ENCODE data around the gene FSCN2. TPM values are rescaled to one million over a fixed set of nuclear protein-coding genes. Genes with fewer than 3 reads are reported as not detected.

FSCN2 gene
- total and polyA plus RNA-seq, 2 donors: 0.47 to 0.87 TPM

DNA sequence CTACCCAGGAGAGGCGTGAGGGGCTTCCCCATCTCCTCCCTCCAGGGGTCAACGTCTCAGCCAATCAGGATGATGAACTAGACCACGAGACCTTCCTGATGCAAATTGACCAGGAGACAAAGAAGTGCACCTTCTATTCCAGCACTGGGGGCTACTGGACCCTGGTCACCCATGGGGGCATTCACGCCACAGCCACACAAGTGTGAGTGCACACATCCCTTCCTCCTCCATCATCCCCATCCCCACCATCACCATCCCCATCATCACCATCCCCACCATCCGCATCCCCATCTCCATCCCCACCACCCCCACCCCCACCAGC is 6.8 kb downstream of the FSCN2 start:
- no peak for DNase-seq (ENCODE audit: low read depth in 6 of 9, low spot score in 9 of 9)

DNA sequence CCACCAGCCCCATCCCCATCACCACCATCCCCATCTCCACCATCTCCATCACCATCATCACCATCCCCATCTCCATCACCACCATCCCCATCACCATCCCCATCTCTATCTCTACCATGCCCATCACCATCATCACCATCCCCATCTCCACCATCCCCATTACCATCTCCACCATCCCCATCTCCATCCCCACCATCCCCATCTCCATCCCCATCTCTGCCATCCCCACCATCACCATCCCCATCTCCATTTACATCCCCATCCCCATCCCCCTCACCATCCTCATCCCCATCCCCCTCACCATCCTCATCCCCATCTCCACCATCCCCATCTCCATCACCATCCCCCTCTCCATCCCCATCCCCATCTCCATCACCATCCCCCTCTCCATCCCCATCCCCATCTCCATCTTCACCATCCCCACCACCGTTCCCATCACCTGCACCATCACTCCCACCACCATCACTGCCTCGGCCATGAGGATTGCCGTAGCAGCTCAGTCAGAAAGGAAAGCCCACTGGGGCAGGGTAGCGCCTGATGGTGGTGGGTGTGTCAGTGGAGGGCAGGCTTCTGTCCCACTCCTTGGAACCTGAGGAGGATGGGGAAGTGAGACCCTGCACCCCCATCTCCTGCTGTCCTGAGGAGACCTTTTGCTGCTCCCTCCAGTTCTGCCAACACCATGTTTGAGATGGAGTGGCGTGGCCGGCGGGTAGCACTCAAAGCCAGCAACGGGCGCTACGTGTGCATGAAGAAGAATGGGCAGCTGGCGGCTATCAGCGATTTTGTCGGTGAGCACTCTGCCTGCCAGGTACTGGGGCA is 7.5 kb downstream of the FSCN2 start:
- peaks cover 28 to 57% of the 10 kb centered on the region in 2 donors for H3K27me3 ChIP-seq (ENCODE audit: control insufficient read depth in 2 of 2, insufficient read depth in 1 of 2, low read length in 1 of 2)
- H3K27ac ChIP-seq (ENCODE audit: low read depth in 1 of 2, low read length in 1 of 2): no peak overlapping the region
- peaks cover 11 to 25% of the 10 kb centered on the region in 2 donors for H3K36me3 ChIP-seq (ENCODE audit: control insufficient read depth in 2 of 2, insufficient read depth in 2 of 2, low read length in 1 of 2)
- 80% methylated on average over 13 of the region's 13 CpGs for whole genome bisulfite sequencing
- H3K9me3 ChIP-seq (ENCODE audit: control insufficient read depth in 2 of 2, insufficient read depth in 1 of 2, low read length in 1 of 2): peaks cover 0 to 19% of the 10 kb centered on the region in 2 donors
- DNase-seq (ENCODE audit: low read depth in 6 of 9, low spot score in 9 of 9): no peak
- H3K4me1 ChIP-seq (ENCODE audit: control insufficient read depth in 2 of 2, insufficient read depth in 2 of 2, low read length in 2 of 2): peaks cover 0 to 5% of the 10 kb centered on the region in 2 donors
- no peak overlapping the region for H3K4me3 ChIP-seq (ENCODE audit: low read length in 2 of 2)

More for the DNA sequence above, 6.8 kb downstream of the FSCN2 start:
- Histone ChIP-seq H3K27ac (ENCODE audit: low read depth in 1 of 2, low read length in 1 of 2) (no peak overlapping the region), H3K36me3 (ENCODE audit: control insufficient read depth in 2 of 2, insufficient read depth in 2 of 2, low read length in 1 of 2) (peaks cover 3 to 18% of the 10 kb centered on the region in 2 donors), H3K4me3 (ENCODE audit: low read length in 2 of 2) (no peak overlapping the region), H3K27me3 (ENCODE audit: control insufficient read depth in 2 of 2, insufficient read depth in 1 of 2, low read length in 1 of 2) (peaks cover 28 to 64% of the 10 kb centered on the region in 2 donors), H3K4me1 (ENCODE audit: control insufficient read depth in 2 of 2, insufficient read depth in 2 of 2, low read length in 2 of 2) (peaks cover 0 to 5% of the 10 kb centered on the region in 2 donors), H3K9me3 (ENCODE audit: control insufficient read depth in 2 of 2, insufficient read depth in 1 of 2, low read length in 1 of 2) (peaks cover 0 to 26% of the 10 kb centered on the region in 2 donors)
- WGBS: 91% methylated on average over 5 of the region's 5 CpGs

DNA sequence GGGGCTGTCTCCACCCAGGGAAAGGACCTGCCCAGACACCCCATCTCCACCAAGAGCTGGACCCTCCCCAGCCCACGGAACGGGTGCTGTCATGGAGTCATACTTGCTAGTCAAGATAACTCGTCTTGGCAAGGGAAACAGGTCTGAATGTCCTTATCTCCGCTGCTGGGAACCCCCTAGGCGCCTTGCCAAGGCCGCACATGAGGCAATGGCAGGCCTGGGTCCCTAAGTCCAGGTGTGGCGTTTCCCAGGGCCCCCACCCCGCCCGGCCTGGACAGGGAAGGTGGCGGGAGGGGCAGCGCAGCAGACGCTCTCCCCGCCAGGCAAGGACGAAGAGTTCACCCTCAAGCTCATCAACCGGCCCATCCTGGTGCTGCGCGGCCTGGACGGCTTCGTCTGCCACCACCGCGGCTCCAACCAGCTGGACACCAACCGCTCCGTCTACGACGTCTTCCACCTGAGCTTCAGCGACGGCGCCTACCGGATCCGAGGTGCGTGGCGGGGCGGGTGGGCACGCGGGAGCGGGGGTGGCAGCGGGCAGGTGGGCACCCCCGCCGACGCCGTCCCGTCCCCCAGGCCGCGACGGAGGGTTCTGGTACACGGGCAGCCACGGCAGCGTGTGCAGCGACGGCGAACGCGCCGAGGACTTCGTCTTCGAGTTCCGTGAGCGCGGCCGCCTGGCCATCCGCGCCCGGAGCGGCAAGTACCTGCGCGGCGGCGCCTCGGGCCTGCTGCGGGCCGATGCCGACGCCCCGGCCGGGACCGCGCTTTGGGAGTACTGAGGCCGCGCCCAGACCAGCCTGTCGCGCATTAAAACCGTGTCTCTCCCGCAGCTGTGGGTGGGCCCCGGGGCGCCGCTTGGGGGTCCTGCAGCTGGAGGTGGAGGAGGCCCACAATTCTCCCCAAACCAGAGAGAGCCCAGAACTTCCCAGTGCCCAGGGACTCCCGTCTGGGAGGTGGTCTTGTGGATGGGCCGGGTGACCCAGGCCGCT is 8.4 kb downstream of the FSCN2 start:
- H3K9me3 ChIP-seq (ENCODE audit: control insufficient read depth in 2 of 2, insufficient read depth in 1 of 2, low read length in 1 of 2): peaks cover 0 to 17% of the 10 kb centered on the region in 2 donors
- no peak overlapping the region for H3K27ac ChIP-seq (ENCODE audit: low read depth in 1 of 2, low read length in 1 of 2)
- H3K27me3 ChIP-seq (ENCODE audit: control insufficient read depth in 2 of 2, insufficient read depth in 1 of 2, low read length in 1 of 2): peaks cover 28 to 56% of the 10 kb centered on the region in 2 donors
- H3K36me3 ChIP-seq (ENCODE audit: control insufficient read depth in 2 of 2, insufficient read depth in 2 of 2, low read length in 1 of 2): peaks cover 14 to 33% of the 10 kb centered on the region in 2 donors
- peaks cover 0 to 5% of the 10 kb centered on the region in 2 donors for H3K4me1 ChIP-seq (ENCODE audit: control insufficient read depth in 2 of 2, insufficient read depth in 2 of 2, low read length in 2 of 2)
- H3K4me3 ChIP-seq (ENCODE audit: low read length in 2 of 2): no peak overlapping the region
- WGBS: 14% methylated on average over 89 of the region's 89 CpGs
- no peak for DNase-seq (ENCODE audit: low read depth in 6 of 9, low spot score in 9 of 9)

DNA sequence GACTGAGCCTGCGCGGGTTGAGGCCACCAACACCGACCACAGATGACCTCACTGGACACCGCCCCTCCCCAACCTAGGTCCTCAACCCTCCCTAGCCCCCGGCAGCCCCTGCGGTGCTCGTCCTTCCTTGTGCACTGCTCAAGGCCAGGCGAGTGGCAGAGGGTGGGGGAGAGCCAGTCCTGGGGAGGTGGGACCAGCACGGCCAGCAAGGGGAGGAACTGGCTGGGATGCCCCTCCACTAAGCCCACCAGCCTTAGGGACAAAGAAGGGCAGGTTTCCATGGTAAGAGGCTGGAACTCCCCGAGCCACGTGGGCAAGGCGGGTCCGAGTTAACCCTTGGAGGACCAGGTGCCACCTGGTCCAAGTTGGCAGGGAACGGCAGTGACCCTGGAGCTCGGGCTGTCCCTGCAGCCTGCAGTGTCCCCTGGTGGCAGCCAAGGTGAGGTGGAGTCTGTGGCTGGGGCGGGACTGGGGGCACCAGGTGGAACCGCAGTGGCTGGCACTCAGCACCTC is 9.2 kb downstream of the FSCN2 start:
- Histone ChIP-seq H3K4me1 (ENCODE audit: control insufficient read depth in 2 of 2, insufficient read depth in 2 of 2, low read length in 2 of 2) (peaks cover 0 to 5% of the 10 kb centered on the region in 2 donors), H3K9me3 (ENCODE audit: control insufficient read depth in 2 of 2, insufficient read depth in 1 of 2, low read length in 1 of 2) (peaks cover 0 to 17% of the 10 kb centered on the region in 2 donors), H3K27me3 (ENCODE audit: control insufficient read depth in 2 of 2, insufficient read depth in 1 of 2, low read length in 1 of 2) (peaks cover 28 to 56% of the 10 kb centered on the region in 2 donors), H3K36me3 (ENCODE audit: control insufficient read depth in 2 of 2, insufficient read depth in 2 of 2, low read length in 1 of 2) (peaks cover 17 to 36% of the 10 kb centered on the region in 2 donors), H3K4me3 (ENCODE audit: low read length in 2 of 2) (no peak overlapping the region), H3K27ac (ENCODE audit: low read depth in 1 of 2, low read length in 1 of 2) (no peak overlapping the region)
- 24% methylated on average over 17 of the region's 17 CpGs for WGBS
- DNase-seq (ENCODE audit: low read depth in 6 of 9, low spot score in 9 of 9): peak in 1 of 9 donors; percentile 40

DNA sequence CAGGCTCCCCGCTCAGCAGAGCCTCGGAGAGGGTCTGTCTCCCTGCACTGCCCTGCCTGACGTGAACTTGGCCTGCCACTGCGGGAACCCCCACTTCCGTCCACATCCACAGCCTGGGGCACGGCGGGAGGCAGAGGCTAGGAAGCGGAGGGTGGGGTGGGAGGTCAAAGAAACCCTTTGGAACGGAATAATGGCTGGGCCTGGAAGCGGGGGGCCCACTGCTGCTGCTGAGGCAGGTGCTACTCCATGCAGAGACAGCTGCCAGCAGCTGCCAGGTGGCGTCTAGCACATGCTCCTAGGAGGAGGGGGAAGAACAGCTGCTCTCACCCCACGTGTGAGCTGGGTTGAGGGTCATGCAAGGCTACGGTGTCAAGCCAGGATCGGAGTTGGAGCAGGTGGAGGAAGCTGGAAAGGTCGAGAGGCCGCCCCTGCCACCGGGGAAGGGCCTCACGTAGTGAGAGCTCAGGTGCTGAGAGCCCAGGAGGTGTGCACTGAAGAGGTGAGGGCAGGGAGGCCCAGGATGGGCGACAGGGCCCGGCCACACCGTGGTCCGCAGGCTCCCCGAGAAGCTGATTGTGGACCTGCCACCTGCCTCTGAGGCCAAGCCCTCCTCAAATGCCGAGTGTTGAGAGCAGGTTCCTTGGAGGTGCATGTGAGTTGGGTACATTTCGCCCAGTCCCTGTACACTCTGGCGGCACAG is 9.8 kb downstream of the FSCN2 start:
- Histone ChIP-seq H3K27me3 (ENCODE audit: control insufficient read depth in 2 of 2, insufficient read depth in 1 of 2, low read length in 1 of 2) (peaks cover 28 to 53% of the 10 kb centered on the region in 2 donors), H3K4me3 (ENCODE audit: low read length in 2 of 2) (no peak overlapping the region), H3K36me3 (ENCODE audit: control insufficient read depth in 2 of 2, insufficient read depth in 2 of 2, low read length in 1 of 2) (peaks cover 24 to 42% of the 10 kb centered on the region in 2 donors), H3K27ac (ENCODE audit: low read depth in 1 of 2, low read length in 1 of 2) (no peak overlapping the region), H3K9me3 (ENCODE audit: control insufficient read depth in 2 of 2, insufficient read depth in 1 of 2, low read length in 1 of 2) (peaks cover 0 to 17% of the 10 kb centered on the region in 2 donors), H3K4me1 (ENCODE audit: control insufficient read depth in 2 of 2, insufficient read depth in 2 of 2, low read length in 2 of 2) (peaks cover 0 to 5% of the 10 kb centered on the region in 2 donors)
- no peak for DNase-seq (ENCODE audit: low read depth in 6 of 9, low spot score in 9 of 9)
- 85% methylated on average over 26 of the region's 26 CpGs for WGBS

DNA sequence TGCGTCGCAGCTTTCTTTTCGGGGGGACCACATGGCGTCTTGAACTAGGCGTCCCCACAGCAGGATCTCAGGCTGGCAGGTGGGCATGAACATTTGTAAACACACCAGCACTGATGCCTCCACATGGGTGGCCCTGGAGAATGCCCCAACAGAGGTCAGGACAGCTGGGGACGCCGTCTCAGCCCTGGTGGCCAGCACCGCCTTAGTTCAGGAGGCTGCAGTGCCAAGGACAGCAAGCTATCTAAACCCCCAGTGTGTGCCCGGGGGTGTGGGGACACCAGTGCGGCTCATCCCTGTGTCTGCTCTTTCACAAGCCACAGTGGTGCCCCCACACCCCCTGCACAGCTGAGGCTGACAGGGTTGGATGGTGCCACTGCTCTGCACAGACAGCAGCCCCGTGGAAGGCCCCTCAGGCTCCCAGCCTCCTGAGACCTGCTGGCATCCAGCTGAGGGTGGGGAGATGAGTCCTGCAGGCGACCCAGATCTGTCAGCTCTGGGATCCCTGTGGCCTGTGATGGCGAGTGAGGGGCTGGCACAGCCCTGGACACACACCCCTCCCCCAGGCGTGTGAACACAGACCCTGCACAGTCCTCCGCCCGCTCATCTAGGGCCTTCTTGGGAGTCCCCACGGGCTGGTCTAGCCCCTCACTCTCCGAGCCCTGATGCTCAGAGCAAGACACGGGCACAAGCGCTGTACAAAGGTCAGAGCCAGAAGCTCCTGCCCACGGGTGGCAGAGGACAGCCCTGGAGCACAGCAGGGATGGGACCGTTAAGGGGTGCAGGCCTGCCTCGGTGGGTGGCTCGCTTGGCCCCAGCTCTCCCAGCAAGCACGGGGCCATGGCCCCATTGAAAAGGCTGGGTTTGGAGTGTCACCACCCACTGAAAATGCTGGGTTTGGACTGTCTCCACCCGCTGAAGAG is 10.7 kb downstream of the FSCN2 start:
- H3K4me1 ChIP-seq (ENCODE audit: control insufficient read depth in 2 of 2, insufficient read depth in 2 of 2, low read length in 2 of 2): peaks cover 0 to 5% of the 10 kb centered on the region in 2 donors
- DNase-seq (ENCODE audit: low read depth in 6 of 9, low spot score in 9 of 9): no peak
- no peak overlapping the region for H3K4me3 ChIP-seq (ENCODE audit: low read length in 2 of 2)
- H3K27ac ChIP-seq (ENCODE audit: low read depth in 1 of 2, low read length in 1 of 2): no peak overlapping the region
- WGBS: 97% methylated on average over 26 of the region's 26 CpGs
- peaks cover 0 to 17% of the 10 kb centered on the region in 2 donors for H3K9me3 ChIP-seq (ENCODE audit: control insufficient read depth in 2 of 2, insufficient read depth in 1 of 2, low read length in 1 of 2)
- H3K27me3 ChIP-seq (ENCODE audit: control insufficient read depth in 2 of 2, insufficient read depth in 1 of 2, low read length in 1 of 2): peaks cover 28 to 44% of the 10 kb centered on the region in 2 donors
- peaks cover 30 to 51% of the 10 kb centered on the region in 2 donors for H3K36me3 ChIP-seq (ENCODE audit: control insufficient read depth in 2 of 2, insufficient read depth in 2 of 2, low read length in 1 of 2)

DNA sequence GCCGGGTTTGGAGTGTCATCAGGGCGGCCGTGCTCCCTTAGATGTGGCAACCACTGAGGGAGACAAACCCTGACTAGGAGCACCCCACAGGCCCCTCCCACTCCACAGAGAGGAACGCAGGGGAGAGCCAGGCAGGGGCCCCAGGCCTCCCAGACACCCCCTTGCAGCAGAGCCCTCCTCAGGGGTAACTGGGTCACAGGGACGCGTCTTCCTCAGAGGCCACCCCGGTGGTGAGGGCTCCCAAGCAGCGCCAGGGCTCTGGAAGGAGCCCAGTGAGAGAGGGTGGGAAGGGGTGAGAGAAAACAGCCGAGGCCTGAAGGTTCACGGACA is 11.4 kb downstream of the FSCN2 start:
- DNase-seq (ENCODE audit: low read depth in 6 of 9, low spot score in 9 of 9): no peak
- peaks cover 0 to 17% of the 10 kb centered on the region in 2 donors for H3K9me3 ChIP-seq (ENCODE audit: control insufficient read depth in 2 of 2, insufficient read depth in 1 of 2, low read length in 1 of 2)
- peaks cover 0 to 5% of the 10 kb centered on the region in 2 donors for H3K4me1 ChIP-seq (ENCODE audit: control insufficient read depth in 2 of 2, insufficient read depth in 2 of 2, low read length in 2 of 2)
- peaks cover 36 to 57% of the 10 kb centered on the region in 2 donors for H3K36me3 ChIP-seq (ENCODE audit: control insufficient read depth in 2 of 2, insufficient read depth in 2 of 2, low read length in 1 of 2)
- H3K27ac ChIP-seq (ENCODE audit: low read depth in 1 of 2, low read length in 1 of 2): no peak overlapping the region
- 94% methylated on average over 10 of the region's 10 CpGs for WGBS
- H3K4me3 ChIP-seq (ENCODE audit: low read length in 2 of 2): no peak overlapping the region
- peaks cover 26 to 38% of the 10 kb centered on the region in 2 donors for H3K27me3 ChIP-seq (ENCODE audit: control insufficient read depth in 2 of 2, insufficient read depth in 1 of 2, low read length in 1 of 2)
